PC-9 (cell line): ENCODE results near the gene OR2A12. TPM values are rescaled to one million over a fixed set of nuclear protein-coding genes. Genes with fewer than 3 reads are reported as not detected.

Experiments used
- BruUV-seq: library from RNA; stranded (reverse); fragments of 400-500 nt; replicated peaks from 2 replicates; lab custom pipeline; 2021; lab: Mats Ljungman, UMichigan
- CTCF ChIA-PET: fragments of 300-600 bp; sonication (Branson Sonifier 250); formaldehyde crosslinking; loops from one replicate; lab custom pipeline; 2022; ENCODE audit warnings: antibody characterized with exemption; lab: Charles Lee
- POLR2A ChIA-PET: fragments of 300-600 bp; sonication (Branson Sonifier 250); formaldehyde crosslinking; loops from one replicate; lab custom pipeline; 2022; ENCODE audit warnings: antibody characterized with exemption; ENCODE audit not compliant: unreplicated experiment; lab: Charles Lee
- DNase-seq, 2 experiments: peaks; one replicate each; pipeline versions ENCODE4 v3.0.0 to v3.0.0-alpha.2; 2015 to 2022; ENCODE audit warnings: mixed read lengths in 1 of 2
- H2AFZ ChIP-seq: fragments of 200-600 bp; sonication (generic); 2 replicates; pipeline ENCODE4 v1.8.1; 2017; ENCODE audit warnings: antibody characterized with exemption
- H3F3A ChIP-seq: fragments of 200-600 bp; sonication (generic); 2 replicates; pipeline ENCODE4 v1.8.1; 2017; ENCODE audit warnings: antibody characterized with exemption, mild to moderate bottlenecking, low read depth; ENCODE audit not compliant: insufficient read depth
- H3K27ac ChIP-seq: fragments of 200-600 bp; sonication (generic); 2 replicates; pipeline ENCODE4 v1.6.1; 2016; ENCODE audit warnings: mixed run types
- H3K27me3 ChIP-seq: fragments of 200-600 bp; sonication (generic); 2 replicates; pipeline ENCODE4 v1.6.1; 2016; ENCODE audit warnings: low read depth, mixed run types; ENCODE audit not compliant: insufficient read depth
- H3K36me3 ChIP-seq: fragments of 200-600 bp; sonication (generic); 2 replicates; pipeline ENCODE4 v1.6.1; 2016; ENCODE audit warnings: low read depth, mixed run types
- H3K4me1 ChIP-seq: fragments of 200-600 bp; sonication (generic); replicated peaks from 2 replicates; pipeline ENCODE4 v1.6.1; 2016; ENCODE audit warnings: mixed run types; ENCODE audit not compliant: insufficient read depth
- H3K4me2 ChIP-seq: fragments of 200-600 bp; sonication (generic); 2 replicates; pipeline ENCODE4 v1.6.1; 2017; ENCODE audit warnings: mixed run types
- H3K4me3 ChIP-seq: fragments of 200-600 bp; sonication (generic); 2 replicates; pipeline ENCODE4 v1.6.1; 2016; ENCODE audit warnings: mixed run types
- H3K79me2 ChIP-seq: fragments of 200-600 bp; sonication (generic); 2 replicates; pipeline ENCODE4 v1.6.1; 2017; ENCODE audit warnings: low read depth, mixed run types
- H3K9me2 ChIP-seq: fragments of 200-600 bp; sonication (generic); 2 replicates; pipeline ENCODE4 v1.8.1; 2017; ENCODE audit warnings: mild to moderate bottlenecking; ENCODE audit not compliant: insufficient read depth
- H3K9me3 ChIP-seq: fragments of 200-600 bp; sonication (generic); 2 replicates; pipeline ENCODE4 v1.8.1; 2016; ENCODE audit warnings: low read depth; ENCODE audit not compliant: insufficient read depth
- H4K20me1 ChIP-seq: fragments of 200-600 bp; sonication (generic); 2 replicates; pipeline ENCODE4 v1.8.1; 2017; ENCODE audit not compliant: insufficient read depth
- EZH2 ChIP-seq: fragments of 200-600 bp; sonication (generic); IDR thresholded peaks from 2 replicates; pipeline ENCODE4 v1.8.0; 2017; ENCODE audit warnings: antibody characterized with exemption, low read depth
- intact Hi-C: fragments of 100-400 bp; cut with micrococcal nuclease; formaldehyde crosslinking; loops from one replicate; pipeline ENCODE4 v1.10.0; 2022; ENCODE audit not compliant: unreplicated experiment
- total RNA-seq: library from RNA; stranded (reverse); gene quantifications from 2 replicates; pipeline ENCODE4 v1.2.3, GENCODE V29; 2021
- TF ChIP-seq, protein P1 (sequence below): fragments of 200-600 bp; sonication (generic); conservative IDR thresholded peaks from 2 replicates; pipeline ENCODE4 v1.6.1; 2017; ENCODE audit warnings: mixed run types, antibody characterized with exemption, mild to moderate bottlenecking, moderate library complexity

Gene OR2A12
- total RNA-seq, 1 experiment from 2014 or later = not detected

DNA sequence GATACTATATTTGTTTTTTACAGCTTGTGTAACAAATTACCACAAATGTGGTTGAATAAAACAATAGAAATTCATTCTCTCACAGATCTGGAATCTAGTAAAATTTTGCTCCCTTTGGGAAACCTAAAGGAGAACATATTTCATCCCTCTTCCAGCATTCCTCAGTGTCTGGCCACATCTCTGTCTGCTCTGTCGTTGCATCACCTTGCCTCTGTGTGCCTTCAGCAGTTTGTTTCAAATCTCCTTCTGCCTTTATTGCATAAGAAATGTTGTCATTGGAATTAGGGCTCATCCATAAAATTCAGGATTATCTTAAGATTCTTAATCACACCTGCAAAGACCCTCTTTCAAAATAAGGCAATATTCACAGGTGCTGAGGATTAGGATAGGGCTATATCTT, 51.4 kb downstream of the OR2A12 start:
- H3K79me2 ChIP-seq = no peaks in the 10 kb centered on the region
- BruUV-seq = no TSS peak
- no peak overlapping the region for H2AFZ ChIP-seq
- no peak overlapping the region for H3K27ac ChIP-seq
- H3K4me1 ChIP-seq = no peaks in the 10 kb centered on the region
- H3K9me2 ChIP-seq = no peaks in the 10 kb centered on the region
- ChIA-PET CTCF (no interaction called here), POLR2A (no interaction called here)
- no peak for DNase-seq
- no peaks in the 10 kb centered on the region for H4K20me1 ChIP-seq
- no peaks in the 10 kb centered on the region; the same call in 1 of the 2 replicates for H3K9me3 ChIP-seq
- no peaks in the 10 kb centered on the region for H3K36me3 ChIP-seq
- H3K27me3 ChIP-seq = no peaks in the 10 kb centered on the region
- TF ChIP-seq EZH2 = no peak
- TF ChIP-seq, protein P1, sequence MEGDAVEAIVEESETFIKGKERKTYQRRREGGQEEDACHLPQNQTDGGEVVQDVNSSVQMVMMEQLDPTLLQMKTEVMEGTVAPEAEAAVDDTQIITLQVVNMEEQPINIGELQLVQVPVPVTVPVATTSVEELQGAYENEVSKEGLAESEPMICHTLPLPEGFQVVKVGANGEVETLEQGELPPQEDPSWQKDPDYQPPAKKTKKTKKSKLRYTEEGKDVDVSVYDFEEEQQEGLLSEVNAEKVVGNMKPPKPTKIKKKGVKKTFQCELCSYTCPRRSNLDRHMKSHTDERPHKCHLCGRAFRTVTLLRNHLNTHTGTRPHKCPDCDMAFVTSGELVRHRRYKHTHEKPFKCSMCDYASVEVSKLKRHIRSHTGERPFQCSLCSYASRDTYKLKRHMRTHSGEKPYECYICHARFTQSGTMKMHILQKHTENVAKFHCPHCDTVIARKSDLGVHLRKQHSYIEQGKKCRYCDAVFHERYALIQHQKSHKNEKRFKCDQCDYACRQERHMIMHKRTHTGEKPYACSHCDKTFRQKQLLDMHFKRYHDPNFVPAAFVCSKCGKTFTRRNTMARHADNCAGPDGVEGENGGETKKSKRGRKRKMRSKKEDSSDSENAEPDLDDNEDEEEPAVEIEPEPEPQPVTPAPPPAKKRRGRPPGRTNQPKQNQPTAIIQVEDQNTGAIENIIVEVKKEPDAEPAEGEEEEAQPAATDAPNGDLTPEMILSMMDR = no peak
- H3K4me2 ChIP-seq = no peak overlapping the region
- H3F3A ChIP-seq = no peaks in the 10 kb centered on the region; the same call in 1 of the 2 replicates
- no peak overlapping the region for H3K4me3 ChIP-seq
- intact Hi-C loops = loop anchor here (5.0 kb wide), 1 partner anchor 255 kb away; no protein-coding TSS in a partner anchor

DNA sequence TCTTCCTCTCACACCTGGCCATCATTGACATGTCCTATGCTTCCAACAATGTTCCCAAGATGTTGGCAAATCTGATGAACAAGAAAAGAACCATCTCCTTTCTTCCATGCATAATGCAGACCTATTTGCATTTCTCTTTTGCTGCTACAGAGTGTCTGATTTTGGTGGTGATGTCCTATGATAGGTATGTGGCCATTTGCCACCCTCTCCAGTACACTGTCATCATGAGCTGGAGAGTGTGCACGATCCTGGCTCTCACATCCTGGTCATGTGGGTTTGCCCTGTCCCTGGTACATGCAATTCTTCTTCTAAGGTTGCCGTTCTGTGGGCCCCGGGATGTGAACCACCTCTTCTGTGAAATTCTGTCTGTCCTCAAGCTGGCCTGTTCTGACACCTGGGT, 56.1 kb downstream of the OR2A12 start:
- intact Hi-C loops = no loop called here
- no peaks in the 10 kb centered on the region; the same call in 1 of the 2 replicates for H3K9me3 ChIP-seq
- no peak overlapping the region for H3K4me2 ChIP-seq
- no peaks in the 10 kb centered on the region; the same call in 1 of the 2 replicates for H3F3A ChIP-seq
- H3K27me3 ChIP-seq = no peaks in the 10 kb centered on the region
- POLR2A ChIA-PET = no interaction called here
- H3K36me3 ChIP-seq = no peaks in the 10 kb centered on the region
- no peaks in the 10 kb centered on the region for H3K9me2 ChIP-seq
- DNase-seq = no peak
- CTCF ChIA-PET = no interaction called here
- H3K27ac ChIP-seq = no peak overlapping the region
- H4K20me1 ChIP-seq = no peaks in the 10 kb centered on the region
- no peak overlapping the region for H3K4me3 ChIP-seq
- no peaks in the 10 kb centered on the region for H3K79me2 ChIP-seq
- TF ChIP-seq EZH2 = no peak
- TF ChIP-seq, protein P1 = no peak
- no peak overlapping the region for H2AFZ ChIP-seq
- H3K4me1 ChIP-seq = no peaks in the 10 kb centered on the region
- BruUV-seq = no TSS peak

DNA sequence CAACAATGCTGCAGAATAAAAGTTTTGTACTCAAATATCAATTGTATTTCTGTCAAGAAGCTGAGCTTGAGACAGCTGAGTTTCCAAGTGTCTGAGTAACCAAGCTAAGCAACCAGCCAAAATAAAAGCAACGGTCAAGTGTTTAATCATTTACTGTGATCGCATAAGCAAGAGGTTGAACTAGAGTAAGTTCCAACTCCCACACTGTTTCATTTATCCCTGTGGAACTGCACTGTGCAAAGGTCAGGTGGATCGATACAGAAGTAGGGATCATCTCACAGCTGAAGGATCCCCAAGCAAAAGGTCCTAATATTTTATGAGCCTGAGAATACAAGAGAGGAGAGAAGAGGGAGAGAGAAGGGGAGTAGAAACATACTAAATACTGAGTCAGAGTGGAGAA, 58.3 kb downstream of the OR2A12 start:
- no peaks in the 10 kb centered on the region for H3K9me2 ChIP-seq
- no peaks in the 10 kb centered on the region; the same call in 1 of the 2 replicates for H3F3A ChIP-seq
- H3K79me2 ChIP-seq = no peaks in the 10 kb centered on the region
- no peak overlapping the region for H3K27ac ChIP-seq
- CTCF ChIA-PET = no interaction called here
- no peak for DNase-seq
- H3K36me3 ChIP-seq = no peaks in the 10 kb centered on the region
- POLR2A ChIA-PET = no interaction called here
- no peaks in the 10 kb centered on the region for H4K20me1 ChIP-seq
- TF ChIP-seq, protein P1 = no peak
- no peak for TF ChIP-seq EZH2
- BruUV-seq = no TSS peak
- peaks cover 10% of the 10 kb centered on the region for H3K9me3 ChIP-seq
- H3K27me3 ChIP-seq = no peaks in the 10 kb centered on the region
- H2AFZ ChIP-seq = no peak overlapping the region
- H3K4me2 ChIP-seq = no peak overlapping the region
- intact Hi-C loops = no loop called here
- no peaks in the 10 kb centered on the region for H3K4me1 ChIP-seq
- no peak overlapping the region for H3K4me3 ChIP-seq
